AG09319 (cell line): ENCODE measurements around the gene LRRD1.
"Not testable (repeated sequence)": the region's sequence is repeated elsewhere in the genome, so short reads cannot be mapped to it uniquely, and the experiment has no call there.

ENCODE experiments used
- DNase-seq: peaks from one replicate; pipeline ENCODE4 v3.0.0-alpha.2; 2010; ENCODE audit warnings: low read depth; ENCODE audit errors: extremely low read depth
- TF ChIP-seq, protein P1 (sequence below): IDR thresholded peaks from 2 replicates; pipeline ENCODE4 v1.5.1; 2011; ENCODE audit warnings: low read depth, mild to moderate bottlenecking, inconsistent platforms, low read length, moderate library complexity

The LRRD1 gene

DNA sequence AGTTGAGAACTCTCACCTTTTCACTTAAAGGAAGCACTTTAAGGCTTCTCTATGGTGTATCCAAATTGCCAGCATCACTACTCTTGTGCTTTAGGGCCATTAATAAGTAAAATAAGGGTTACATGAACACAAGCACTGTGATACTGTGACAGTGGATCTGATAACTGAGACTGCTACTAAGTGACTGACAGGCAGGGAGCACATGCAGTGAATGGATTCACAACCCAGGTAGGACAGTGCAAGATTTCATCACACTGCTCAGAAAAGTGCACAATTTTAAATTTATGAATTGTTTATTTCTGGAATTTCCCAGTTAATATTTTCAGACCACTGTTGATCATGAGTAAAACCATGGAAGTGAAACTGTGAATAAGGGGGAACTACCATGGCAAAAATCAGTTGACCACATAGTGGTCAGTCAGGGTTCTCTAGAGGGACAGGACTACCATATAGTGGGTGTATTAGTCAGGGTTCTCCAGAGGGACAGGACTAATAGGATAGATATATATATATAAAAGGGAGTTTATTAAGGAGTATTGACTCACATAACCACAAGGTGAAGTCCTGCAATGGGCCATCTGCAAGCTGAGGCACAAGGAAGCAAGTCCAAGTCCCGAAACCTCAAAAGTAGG lies 23.7 kb downstream of the LRRD1 start:
- TF ChIP-seq, protein P1, sequence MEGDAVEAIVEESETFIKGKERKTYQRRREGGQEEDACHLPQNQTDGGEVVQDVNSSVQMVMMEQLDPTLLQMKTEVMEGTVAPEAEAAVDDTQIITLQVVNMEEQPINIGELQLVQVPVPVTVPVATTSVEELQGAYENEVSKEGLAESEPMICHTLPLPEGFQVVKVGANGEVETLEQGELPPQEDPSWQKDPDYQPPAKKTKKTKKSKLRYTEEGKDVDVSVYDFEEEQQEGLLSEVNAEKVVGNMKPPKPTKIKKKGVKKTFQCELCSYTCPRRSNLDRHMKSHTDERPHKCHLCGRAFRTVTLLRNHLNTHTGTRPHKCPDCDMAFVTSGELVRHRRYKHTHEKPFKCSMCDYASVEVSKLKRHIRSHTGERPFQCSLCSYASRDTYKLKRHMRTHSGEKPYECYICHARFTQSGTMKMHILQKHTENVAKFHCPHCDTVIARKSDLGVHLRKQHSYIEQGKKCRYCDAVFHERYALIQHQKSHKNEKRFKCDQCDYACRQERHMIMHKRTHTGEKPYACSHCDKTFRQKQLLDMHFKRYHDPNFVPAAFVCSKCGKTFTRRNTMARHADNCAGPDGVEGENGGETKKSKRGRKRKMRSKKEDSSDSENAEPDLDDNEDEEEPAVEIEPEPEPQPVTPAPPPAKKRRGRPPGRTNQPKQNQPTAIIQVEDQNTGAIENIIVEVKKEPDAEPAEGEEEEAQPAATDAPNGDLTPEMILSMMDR: no peak
- DNase-seq: no peak

DNA sequence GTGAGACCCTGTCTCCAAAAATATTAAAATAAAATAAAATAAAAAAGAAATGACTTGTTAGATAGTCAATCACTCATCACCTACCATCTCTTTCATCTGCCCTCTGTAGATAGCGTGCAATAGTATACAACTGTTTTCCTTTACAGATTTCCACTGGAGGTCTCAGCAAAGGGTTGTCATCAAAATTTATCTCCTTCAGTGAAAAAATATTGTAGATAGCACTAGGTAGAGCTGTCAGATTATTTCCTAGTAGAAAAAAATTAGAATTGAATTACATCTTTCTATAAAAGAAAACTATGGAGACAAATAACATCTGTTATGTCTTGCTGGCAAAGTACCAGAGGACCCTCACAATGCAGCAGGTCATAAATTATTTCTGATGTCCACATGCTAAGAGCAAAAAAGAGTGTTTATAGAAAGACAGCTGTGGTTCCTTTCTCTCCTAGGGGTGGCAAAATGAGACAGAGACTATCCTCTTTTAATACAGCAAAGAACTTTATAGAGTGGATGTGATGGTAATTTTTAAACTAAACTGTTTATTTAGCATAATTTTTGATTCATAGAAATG lies 28.4 kb downstream of the LRRD1 start:
- DNase-seq: no peak
- TF ChIP-seq, protein P1: no peak

DNA sequence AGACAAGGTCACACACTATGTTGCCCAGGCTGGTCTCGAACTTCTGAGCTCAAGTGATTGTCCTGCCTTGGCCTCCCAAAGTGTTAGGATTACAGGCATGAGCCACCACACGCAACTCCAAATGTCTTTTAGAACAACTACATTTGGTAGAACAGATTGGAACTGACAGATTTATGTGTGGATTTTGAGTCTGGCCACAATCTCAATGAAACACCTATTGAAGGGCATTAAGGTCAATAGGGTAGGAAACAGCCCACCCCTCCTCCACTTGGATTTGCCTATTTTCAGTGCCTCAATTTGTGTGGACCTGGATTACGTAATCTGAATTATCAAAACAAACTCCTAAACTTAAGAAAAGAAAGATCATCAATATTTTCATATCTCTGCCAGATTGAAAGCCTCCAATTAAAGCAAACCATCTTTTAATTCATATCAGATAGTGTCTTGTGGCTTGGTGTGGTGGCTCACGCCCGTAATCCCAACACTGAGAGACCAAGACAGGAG lies 29.2 kb downstream of the LRRD1 start:
- no peak for DNase-seq
- TF ChIP-seq, protein P1: no peak

DNA sequence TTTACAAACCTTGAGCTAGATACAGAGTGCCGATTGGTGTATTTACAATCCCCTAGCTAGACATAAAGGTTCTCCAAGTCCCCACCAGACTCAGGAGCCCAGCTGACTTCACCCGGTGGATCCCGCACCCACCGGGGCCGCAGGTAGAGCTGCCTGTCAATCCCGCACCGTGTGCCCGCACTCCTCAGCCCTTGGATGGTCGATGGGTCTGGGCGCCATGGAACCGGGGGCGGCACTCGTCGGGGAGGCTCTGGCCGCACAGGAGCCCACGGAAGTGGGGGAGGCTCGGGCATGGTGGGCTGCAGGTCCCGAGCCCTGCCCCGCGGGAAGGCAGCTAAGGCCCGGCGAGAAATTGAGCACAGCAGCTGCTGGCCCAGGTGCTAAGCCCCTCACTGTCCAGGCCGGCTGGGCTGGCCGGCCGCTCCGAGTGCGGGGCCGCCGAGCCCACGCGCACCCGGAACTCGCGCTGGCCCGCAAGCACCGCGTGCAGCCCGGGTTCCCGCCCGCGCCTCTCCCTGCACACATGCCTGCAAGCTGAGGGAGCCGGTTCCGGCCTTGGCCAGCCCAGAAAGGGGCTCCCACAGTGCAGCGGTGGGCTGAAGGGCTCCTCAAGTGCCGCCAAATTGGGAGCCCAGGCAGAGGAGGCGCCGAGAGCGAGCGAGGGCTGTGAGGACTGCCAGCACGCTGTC lies 35.6 kb downstream of the LRRD1 start:
- not testable (repeated sequence) for DNase-seq

DNA sequence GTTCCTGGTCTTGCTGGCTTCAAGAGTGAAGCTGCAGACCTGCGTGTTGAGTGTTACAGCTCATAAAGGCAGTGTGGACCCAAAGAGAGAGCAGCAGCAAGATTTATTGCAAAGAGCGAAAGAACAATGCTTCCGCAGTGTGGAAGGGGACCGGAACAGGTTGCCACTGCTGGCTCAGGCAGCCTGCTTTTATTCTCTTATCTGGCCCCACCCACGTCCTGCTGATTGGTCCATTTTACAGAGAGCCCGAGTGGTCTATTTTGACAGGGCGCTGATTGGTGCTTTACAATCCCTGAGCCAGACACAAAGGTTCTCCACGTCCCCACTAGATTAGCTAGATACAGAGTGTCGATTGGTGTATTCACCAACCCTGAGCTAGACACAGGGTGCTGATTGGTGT lies 36.2 kb downstream of the LRRD1 start:
- not testable (repeated sequence) for DNase-seq

DNA sequence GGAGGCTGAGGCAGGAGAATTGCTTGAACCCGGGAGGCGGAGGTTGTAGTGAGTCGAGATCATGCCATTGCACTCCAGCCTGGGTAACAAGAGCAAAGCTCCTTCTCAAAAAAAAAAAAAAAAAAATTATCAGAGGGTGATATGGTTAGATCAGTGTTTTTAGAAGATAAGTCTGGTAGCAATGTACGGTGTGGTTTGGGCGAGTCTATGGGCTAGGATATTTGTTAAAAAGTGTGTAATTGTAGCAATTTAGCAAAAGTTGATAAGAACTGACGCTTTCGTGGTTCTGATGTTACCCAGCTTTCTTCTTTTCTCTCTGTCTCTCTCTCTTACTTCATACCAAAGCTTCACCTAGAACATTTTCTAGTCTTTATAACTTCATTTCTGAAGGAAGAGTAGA lies 37.8 kb downstream of the LRRD1 start:
- DNase-seq: no peak
- TF ChIP-seq, protein P1: no peak

DNA sequence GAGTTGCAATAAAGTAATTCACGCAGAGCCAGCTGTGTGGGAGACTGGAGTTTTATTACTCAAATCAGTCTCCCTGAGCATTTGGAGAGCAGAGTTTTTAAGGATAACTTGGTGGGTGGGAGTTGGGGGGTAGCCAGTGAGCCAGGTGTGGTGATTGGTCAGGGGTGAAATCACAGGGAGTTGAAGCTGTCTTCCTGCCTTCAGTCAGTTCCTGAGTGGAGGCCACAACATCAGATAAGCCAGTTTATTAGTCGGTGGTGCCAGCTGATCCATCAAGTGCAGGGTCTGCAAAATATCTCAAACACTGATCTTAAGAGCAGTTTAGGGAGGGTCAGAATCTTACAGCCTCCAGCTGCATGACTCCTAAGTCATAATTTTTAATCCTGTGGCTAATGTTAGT lies 41.4 kb downstream of the LRRD1 start:
- no peak for DNase-seq
- TF ChIP-seq, protein P1: no peak

DNA sequence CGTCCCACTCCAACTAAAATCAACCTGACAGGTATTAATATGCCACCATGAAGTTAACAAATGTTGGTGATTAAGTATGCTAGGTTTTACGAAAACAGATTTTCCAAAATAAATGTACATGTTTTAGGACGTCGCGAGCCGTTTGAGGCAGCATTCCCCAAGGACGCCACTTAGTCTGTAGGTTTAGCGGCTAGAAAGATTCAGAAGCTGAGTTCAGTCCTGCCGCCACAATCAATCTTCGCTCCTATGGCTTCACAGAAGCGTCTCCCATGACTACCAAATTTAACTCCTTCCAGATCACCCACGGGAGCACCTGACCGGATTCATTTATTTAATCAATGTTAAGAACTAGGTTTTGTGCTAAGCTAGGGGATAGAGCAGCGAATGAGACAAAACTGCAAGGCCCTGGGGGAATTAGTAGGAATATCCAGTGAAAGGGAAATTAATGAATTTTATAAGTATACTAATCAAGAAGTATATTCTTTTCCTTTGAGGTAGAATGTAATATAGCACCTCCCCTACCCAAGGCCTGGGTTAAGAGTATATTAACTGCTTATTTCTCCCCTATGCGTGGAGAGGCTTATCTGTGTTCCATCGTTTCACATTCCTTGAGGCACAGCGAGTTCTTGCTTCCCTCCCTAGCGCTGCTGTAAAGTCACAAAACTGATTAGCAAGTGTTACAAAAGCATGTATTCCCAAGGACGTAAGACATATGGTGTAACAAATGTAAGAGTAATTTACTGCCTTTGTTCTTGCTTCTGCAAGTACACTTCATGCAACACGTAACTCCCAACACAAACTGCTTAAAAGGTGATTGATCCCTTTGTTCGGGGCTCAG lies 43.7 kb downstream of the LRRD1 start:
- TF ChIP-seq, protein P1: no peak; the same call in 1 of the 2 replicates
- DNase-seq: no peak
